ENCODE results near the gene GTF2A1L. TPM values are rescaled to one million over a fixed set of nuclear protein-coding genes. Genes with fewer than 3 reads are reported as not detected.

Gene GTF2A1L
- polyA plus RNA-seq, 2 donors = 0.24 to 1.6 TPM

DNA sequence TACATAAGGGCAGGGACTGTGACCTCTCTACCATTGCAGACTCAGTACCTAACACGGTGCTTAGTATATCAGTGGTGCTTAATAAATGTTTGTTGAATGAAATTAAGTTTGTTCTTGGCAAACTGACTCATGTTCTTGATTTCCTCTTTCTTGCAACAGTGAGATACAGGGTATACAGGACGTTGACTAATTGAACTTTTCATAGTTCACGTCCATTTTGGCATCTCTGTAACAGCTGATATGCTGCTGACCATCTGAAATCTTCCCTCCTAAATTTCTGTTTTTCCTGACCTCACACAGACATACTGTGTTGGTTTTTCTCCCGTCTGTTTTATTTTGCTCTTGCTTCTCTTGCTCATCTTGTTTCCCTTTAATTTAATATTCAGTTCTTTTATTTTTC, 93.7 kb downstream of the GTF2A1L start:
- H3K9me3 ChIP-seq (ENCODE audit: control insufficient read depth in 2 of 2, insufficient read depth in 1 of 2, low read depth in 1 of 2, low read length in 1 of 2) = peaks cover 0 to 2% of the 10 kb centered on the region in 2 donors
- H3K4me3 ChIP-seq (ENCODE audit: low read depth in 1 of 2, low read length in 2 of 2) = no peak overlapping the region
- 51 to 55% methylated on average over 4 of the region's 4 CpGs for WGBS, 2 donors
- H3K4me1 ChIP-seq (ENCODE audit: control insufficient read depth in 2 of 2, insufficient read depth in 2 of 2, low read length in 1 of 2) = no peaks in the 10 kb centered on the region
- no peak overlapping the region for H3K27ac ChIP-seq (ENCODE audit: low read depth in 2 of 2, low read length in 1 of 2)
- no peaks in the 10 kb centered on the region for H3K27me3 ChIP-seq (ENCODE audit: control insufficient read depth in 1 of 2, insufficient read depth in 2 of 2, low read length in 2 of 2)
- no peaks in the 10 kb centered on the region for H3K36me3 ChIP-seq (ENCODE audit: control insufficient read depth in 2 of 2, insufficient read depth in 2 of 2, low read length in 1 of 2)

DNA sequence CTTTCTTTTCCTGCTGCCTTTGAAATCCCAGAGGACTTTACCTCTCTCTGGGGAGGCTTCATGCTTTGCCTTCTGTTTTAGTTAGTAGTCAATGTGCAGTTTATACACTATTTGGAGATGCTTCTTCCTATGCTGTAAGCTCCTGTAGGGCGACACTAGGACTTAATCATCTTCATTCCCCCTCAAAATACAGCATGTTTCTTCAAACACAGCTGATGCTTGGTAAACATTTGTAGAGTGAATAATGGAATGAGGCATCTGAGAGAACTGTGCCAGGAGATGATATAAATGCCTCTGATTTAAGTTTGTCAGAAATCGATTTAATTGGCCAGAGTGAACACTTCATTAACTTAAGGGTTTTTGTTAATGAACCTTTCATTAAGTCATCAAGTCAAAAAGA, 94.5 kb downstream of the GTF2A1L start:
- H3K4me3 ChIP-seq (ENCODE audit: low read depth in 1 of 2, low read length in 2 of 2) = no peak overlapping the region
- H3K4me1 ChIP-seq (ENCODE audit: control insufficient read depth in 2 of 2, insufficient read depth in 2 of 2, low read length in 1 of 2) = no peaks in the 10 kb centered on the region
- peaks cover 0 to 2% of the 10 kb centered on the region in 2 donors for H3K9me3 ChIP-seq (ENCODE audit: control insufficient read depth in 2 of 2, insufficient read depth in 1 of 2, low read depth in 1 of 2, low read length in 1 of 2)
- 37 to 45% methylated on average over 2 of the region's 2 CpGs for WGBS, 2 donors
- no peaks in the 10 kb centered on the region for H3K27me3 ChIP-seq (ENCODE audit: control insufficient read depth in 1 of 2, insufficient read depth in 2 of 2, low read length in 2 of 2)
- no peaks in the 10 kb centered on the region for H3K36me3 ChIP-seq (ENCODE audit: control insufficient read depth in 2 of 2, insufficient read depth in 2 of 2, low read length in 1 of 2)
- H3K27ac ChIP-seq (ENCODE audit: low read depth in 2 of 2, low read length in 1 of 2) = no peak overlapping the region

DNA sequence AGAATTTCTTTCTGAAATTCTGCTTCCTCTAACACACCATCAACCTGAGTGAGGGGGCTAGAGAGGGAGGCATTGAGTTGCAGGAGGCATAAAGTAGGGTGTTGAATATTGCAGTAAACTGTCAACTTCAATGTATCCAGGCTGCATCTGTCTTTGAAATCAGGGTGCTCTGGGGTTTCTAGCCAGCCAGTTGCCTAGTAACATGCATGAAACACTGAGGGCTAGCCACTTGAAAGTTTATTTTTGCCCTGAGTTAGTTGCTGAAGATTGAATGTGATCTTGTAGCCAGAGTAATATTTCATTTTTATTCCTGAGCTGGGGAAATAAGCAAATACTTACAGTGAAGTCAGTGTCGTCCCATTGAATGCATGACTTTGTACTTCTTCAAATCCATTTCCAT, 96.0 kb downstream of the GTF2A1L start:
- no peak overlapping the region for H3K4me3 ChIP-seq (ENCODE audit: low read depth in 1 of 2, low read length in 2 of 2)
- no peaks in the 10 kb centered on the region for H3K27me3 ChIP-seq (ENCODE audit: control insufficient read depth in 1 of 2, insufficient read depth in 2 of 2, low read length in 2 of 2)
- no peaks in the 10 kb centered on the region for H3K9me3 ChIP-seq (ENCODE audit: control insufficient read depth in 2 of 2, insufficient read depth in 1 of 2, low read depth in 1 of 2, low read length in 1 of 2)
- H3K36me3 ChIP-seq (ENCODE audit: control insufficient read depth in 2 of 2, insufficient read depth in 2 of 2, low read length in 1 of 2) = no peaks in the 10 kb centered on the region
- no peaks in the 10 kb centered on the region for H3K4me1 ChIP-seq (ENCODE audit: control insufficient read depth in 2 of 2, insufficient read depth in 2 of 2, low read length in 1 of 2)
- WGBS, 2 donors = 50 to 67% methylated on average over 1 of the region's 1 CpG
- H3K27ac ChIP-seq (ENCODE audit: low read depth in 2 of 2, low read length in 1 of 2) = peak overlapping the region in 1 of 2 donors; percentile 46

GRCh38 chr2:48714245-48714644, 96.6 kb downstream of the GTF2A1L start:
- Histone ChIP-seq H3K4me1 (ENCODE audit: control insufficient read depth in 2 of 2, insufficient read depth in 2 of 2, low read length in 1 of 2) (no peaks in the 10 kb centered on the region), H3K9me3 (ENCODE audit: control insufficient read depth in 2 of 2, insufficient read depth in 1 of 2, low read depth in 1 of 2, low read length in 1 of 2) (no peaks in the 10 kb centered on the region), H3K4me3 (ENCODE audit: low read depth in 1 of 2, low read length in 2 of 2) (no peak overlapping the region), H3K27me3 (ENCODE audit: control insufficient read depth in 1 of 2, insufficient read depth in 2 of 2, low read length in 2 of 2) (no peaks in the 10 kb centered on the region), H3K36me3 (ENCODE audit: control insufficient read depth in 2 of 2, insufficient read depth in 2 of 2, low read length in 1 of 2) (no peaks in the 10 kb centered on the region), H3K27ac (ENCODE audit: low read depth in 2 of 2, low read length in 1 of 2) (no peak overlapping the region)
- 42 to 48% methylated on average over 2 of the region's 2 CpGs for WGBS, 2 donors

DNA sequence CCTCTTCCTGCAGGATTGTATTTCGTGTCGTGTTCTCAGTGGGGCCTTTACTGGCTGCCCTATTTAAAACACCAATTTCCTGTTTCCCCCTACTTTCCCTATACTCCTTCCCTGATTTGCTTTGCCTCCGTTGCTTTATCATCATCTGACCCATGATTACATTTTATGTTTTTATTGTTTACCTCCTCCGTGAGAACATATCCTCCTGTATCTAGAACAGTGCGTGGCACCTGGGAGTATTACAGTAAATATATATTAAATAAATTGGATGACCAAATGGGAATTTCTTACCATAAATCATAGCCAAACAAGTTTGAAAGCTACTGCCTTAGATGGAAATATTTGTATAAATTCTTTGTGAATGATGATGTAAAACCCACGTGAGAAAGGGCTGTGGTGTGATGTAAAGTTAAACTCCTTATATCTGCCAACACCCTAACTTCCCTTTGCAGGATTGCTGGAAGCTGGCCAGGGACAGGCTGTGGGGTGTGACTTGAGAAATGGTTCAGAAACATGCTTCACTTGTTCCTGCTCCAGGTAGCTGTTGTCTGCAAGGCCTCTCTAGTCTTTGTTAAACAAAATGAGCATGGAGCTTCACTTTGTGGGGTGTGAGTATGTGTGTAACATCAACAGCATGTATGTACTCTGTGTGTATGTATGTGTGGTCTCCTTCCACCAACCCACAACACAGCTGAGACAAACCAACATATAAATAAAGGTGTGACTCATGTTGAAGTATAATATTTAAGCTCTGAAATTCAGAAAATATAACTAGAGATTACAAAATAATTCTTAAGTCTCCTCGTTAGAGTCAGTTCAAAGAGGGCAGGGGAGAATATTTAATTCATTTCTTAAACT, 97.6 kb downstream of the GTF2A1L start:
- 48 to 54% methylated on average over 7 of the region's 7 CpGs for WGBS, 2 donors
- no peak overlapping the region for H3K4me3 ChIP-seq (ENCODE audit: low read depth in 1 of 2, low read length in 2 of 2)
- no peaks in the 10 kb centered on the region for H3K36me3 ChIP-seq (ENCODE audit: control insufficient read depth in 2 of 2, insufficient read depth in 2 of 2, low read length in 1 of 2)
- H3K27me3 ChIP-seq (ENCODE audit: control insufficient read depth in 1 of 2, insufficient read depth in 2 of 2, low read length in 2 of 2) = no peaks in the 10 kb centered on the region
- no peaks in the 10 kb centered on the region for H3K4me1 ChIP-seq (ENCODE audit: control insufficient read depth in 2 of 2, insufficient read depth in 2 of 2, low read length in 1 of 2)
- H3K27ac ChIP-seq (ENCODE audit: low read depth in 2 of 2, low read length in 1 of 2) = peak overlapping the region in 1 of 2 donors; percentile 70
- H3K9me3 ChIP-seq (ENCODE audit: control insufficient read depth in 2 of 2, insufficient read depth in 1 of 2, low read depth in 1 of 2, low read length in 1 of 2) = no peaks in the 10 kb centered on the region

DNA sequence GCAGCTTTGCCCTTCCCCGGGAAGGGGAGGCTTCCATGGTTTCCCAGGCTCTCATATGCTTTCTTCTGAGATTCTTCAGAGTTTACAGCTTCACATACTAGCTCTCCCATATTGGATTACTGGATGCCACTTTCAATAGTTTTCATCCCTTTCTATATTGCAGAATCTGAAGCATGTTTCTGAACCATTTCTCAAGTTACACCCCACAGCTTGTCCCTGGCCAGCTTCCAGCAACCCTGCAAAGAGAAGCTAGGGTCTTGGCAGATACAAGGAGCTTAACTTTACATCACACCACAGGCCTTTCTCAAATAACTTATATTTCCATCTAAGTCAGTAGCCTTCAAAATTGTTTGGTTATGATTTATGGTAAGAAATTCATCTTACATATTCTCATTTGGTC, 98.3 kb downstream of the GTF2A1L start:
- Histone ChIP-seq H3K27me3 (ENCODE audit: control insufficient read depth in 1 of 2, insufficient read depth in 2 of 2, low read length in 2 of 2) (no peaks in the 10 kb centered on the region), H3K27ac (ENCODE audit: low read depth in 2 of 2, low read length in 1 of 2) (peak overlapping the region in 1 of 2 donors; percentile 70)
- 61 to 73% methylated on average over 1 of the region's 1 CpG for WGBS, 2 donors

DNA sequence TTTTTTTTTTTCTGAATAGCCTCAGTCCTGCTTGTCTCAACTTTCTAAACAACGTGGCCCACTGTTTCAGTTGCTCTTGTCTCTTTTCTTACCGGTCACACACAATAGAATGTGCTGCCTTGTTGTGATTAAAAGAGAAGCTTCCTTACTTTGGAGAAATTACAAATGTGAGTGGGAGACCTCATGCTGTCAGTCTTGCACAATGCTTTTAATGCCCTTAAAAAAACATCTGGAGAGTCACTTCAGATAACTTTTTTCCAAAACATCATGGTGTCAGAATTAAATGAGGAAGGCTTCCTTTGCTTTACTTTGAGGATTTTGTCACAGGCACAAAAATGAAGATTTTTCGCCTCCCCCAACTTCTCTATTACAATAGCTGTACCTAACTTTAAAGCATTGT, 100.2 kb downstream of the GTF2A1L start:
- 68 to 70% methylated on average over 3 of the region's 3 CpGs for WGBS, 2 donors

More for the DNA sequence above, 98.3 kb downstream of the GTF2A1L start:
- Histone ChIP-seq H3K36me3 (ENCODE audit: control insufficient read depth in 2 of 2, insufficient read depth in 2 of 2, low read length in 1 of 2) (no peaks in the 10 kb centered on the region), H3K9me3 (ENCODE audit: control insufficient read depth in 2 of 2, insufficient read depth in 1 of 2, low read depth in 1 of 2, low read length in 1 of 2) (no peaks in the 10 kb centered on the region), H3K4me1 (ENCODE audit: control insufficient read depth in 2 of 2, insufficient read depth in 2 of 2, low read length in 1 of 2) (no peaks in the 10 kb centered on the region), H3K4me3 (ENCODE audit: low read depth in 1 of 2, low read length in 2 of 2) (no peak overlapping the region)

GRCh38 chr2:48719480-48720177, 102.0 kb downstream of the GTF2A1L start:
- Histone ChIP-seq H3K27ac (ENCODE audit: low read depth in 2 of 2, low read length in 1 of 2) (no peak overlapping the region), H3K4me1 (ENCODE audit: control insufficient read depth in 2 of 2, insufficient read depth in 2 of 2, low read length in 1 of 2) (no peaks in the 10 kb centered on the region)
- WGBS, 2 donors = 47 to 61% methylated on average over 3 of the region's 3 CpGs

More for the DNA sequence above, 100.2 kb downstream of the GTF2A1L start:
- no peaks in the 10 kb centered on the region for H3K9me3 ChIP-seq (ENCODE audit: control insufficient read depth in 2 of 2, insufficient read depth in 1 of 2, low read depth in 1 of 2, low read length in 1 of 2)
- H3K4me1 ChIP-seq (ENCODE audit: control insufficient read depth in 2 of 2, insufficient read depth in 2 of 2, low read length in 1 of 2) = no peaks in the 10 kb centered on the region
- H3K4me3 ChIP-seq (ENCODE audit: low read depth in 1 of 2, low read length in 2 of 2) = no peak overlapping the region
- H3K36me3 ChIP-seq (ENCODE audit: control insufficient read depth in 2 of 2, insufficient read depth in 2 of 2, low read length in 1 of 2) = no peaks in the 10 kb centered on the region
- no peak overlapping the region for H3K27ac ChIP-seq (ENCODE audit: low read depth in 2 of 2, low read length in 1 of 2)
- no peaks in the 10 kb centered on the region for H3K27me3 ChIP-seq (ENCODE audit: control insufficient read depth in 1 of 2, insufficient read depth in 2 of 2, low read length in 2 of 2)

DNA sequence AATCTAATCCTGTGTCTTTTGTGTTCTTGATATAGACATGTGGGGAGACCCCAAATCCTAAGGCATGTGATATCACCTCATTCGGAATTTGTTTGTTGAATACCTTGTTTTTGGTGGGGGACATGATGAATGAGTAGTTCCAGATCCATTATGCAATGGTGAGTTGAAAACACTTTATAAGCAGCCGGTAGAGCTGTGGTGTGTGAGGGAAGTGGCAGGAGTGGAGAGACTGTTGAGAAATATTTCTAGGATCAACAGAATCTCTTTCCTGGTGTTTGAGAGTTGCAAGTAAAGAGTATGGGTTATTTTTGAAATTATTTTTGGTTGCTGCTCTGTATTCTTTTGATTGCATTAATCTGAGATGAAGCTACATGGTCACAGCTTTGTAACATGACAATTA, 103.5 kb downstream of the GTF2A1L start:
- no peak overlapping the region for H3K4me3 ChIP-seq (ENCODE audit: low read depth in 1 of 2, low read length in 2 of 2)
- 74 to 83% methylated on average over 2 of the region's 2 CpGs for WGBS, 2 donors
- H3K27me3 ChIP-seq (ENCODE audit: control insufficient read depth in 1 of 2, insufficient read depth in 2 of 2, low read length in 2 of 2) = no peaks in the 10 kb centered on the region
- no peaks in the 10 kb centered on the region for H3K36me3 ChIP-seq (ENCODE audit: control insufficient read depth in 2 of 2, insufficient read depth in 2 of 2, low read length in 1 of 2)
- H3K27ac ChIP-seq (ENCODE audit: low read depth in 2 of 2, low read length in 1 of 2) = no peak overlapping the region
- no peaks in the 10 kb centered on the region for H3K4me1 ChIP-seq (ENCODE audit: control insufficient read depth in 2 of 2, insufficient read depth in 2 of 2, low read length in 1 of 2)
- H3K9me3 ChIP-seq (ENCODE audit: control insufficient read depth in 2 of 2, insufficient read depth in 1 of 2, low read depth in 1 of 2, low read length in 1 of 2) = no peaks in the 10 kb centered on the region

More at GRCh38 chr2:48719480-48720177, 102.0 kb downstream of the GTF2A1L start:
- H3K27me3 ChIP-seq (ENCODE audit: control insufficient read depth in 1 of 2, insufficient read depth in 2 of 2, low read length in 2 of 2) = no peaks in the 10 kb centered on the region
- no peak overlapping the region for H3K4me3 ChIP-seq (ENCODE audit: low read depth in 1 of 2, low read length in 2 of 2)
- H3K36me3 ChIP-seq (ENCODE audit: control insufficient read depth in 2 of 2, insufficient read depth in 2 of 2, low read length in 1 of 2) = no peaks in the 10 kb centered on the region
- H3K9me3 ChIP-seq (ENCODE audit: control insufficient read depth in 2 of 2, insufficient read depth in 1 of 2, low read depth in 1 of 2, low read length in 1 of 2) = no peaks in the 10 kb centered on the region
